ENCODE results near the gene IRAK3. TPM values are rescaled to one million over a fixed set of nuclear protein-coding genes. Genes with fewer than 3 reads are reported as not detected.

The IRAK3 gene
- total RNA-seq, 3 donors from 2014 or later, result 2.7 to 11.1 (median 7.0) TPM

DNA sequence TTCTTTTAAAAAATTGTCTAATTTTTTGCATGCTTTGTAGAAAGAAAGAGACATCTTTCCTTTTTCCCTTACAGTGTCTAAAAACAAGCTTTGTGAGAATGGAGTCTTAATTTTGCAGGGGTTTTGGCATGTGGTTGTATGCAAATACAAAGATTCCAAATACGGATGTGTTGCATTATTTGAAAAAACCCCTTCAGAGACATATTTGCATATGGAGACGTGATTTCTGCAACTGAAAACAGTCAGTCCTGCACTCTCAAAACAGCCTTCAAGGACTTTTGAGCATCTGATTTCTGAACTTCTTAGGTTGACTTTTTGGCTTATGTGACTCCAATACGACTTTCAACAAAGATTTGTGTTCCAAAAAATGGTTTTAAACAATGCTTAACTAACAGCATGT lies 7.8 kb downstream of the IRAK3 start:
- DNase-seq (no peak), ATAC-seq (peak; percentile 37)
- no peaks in the 10 kb centered on the region for H3K9me3 ChIP-seq
- H3K4me1 ChIP-seq (ENCODE audit: low read depth), result no peaks in the 10 kb centered on the region
- intact Hi-C loops (cut with DNase I, micrococcal nuclease), result no loop called here
- TF ChIP-seq, protein P1, sequence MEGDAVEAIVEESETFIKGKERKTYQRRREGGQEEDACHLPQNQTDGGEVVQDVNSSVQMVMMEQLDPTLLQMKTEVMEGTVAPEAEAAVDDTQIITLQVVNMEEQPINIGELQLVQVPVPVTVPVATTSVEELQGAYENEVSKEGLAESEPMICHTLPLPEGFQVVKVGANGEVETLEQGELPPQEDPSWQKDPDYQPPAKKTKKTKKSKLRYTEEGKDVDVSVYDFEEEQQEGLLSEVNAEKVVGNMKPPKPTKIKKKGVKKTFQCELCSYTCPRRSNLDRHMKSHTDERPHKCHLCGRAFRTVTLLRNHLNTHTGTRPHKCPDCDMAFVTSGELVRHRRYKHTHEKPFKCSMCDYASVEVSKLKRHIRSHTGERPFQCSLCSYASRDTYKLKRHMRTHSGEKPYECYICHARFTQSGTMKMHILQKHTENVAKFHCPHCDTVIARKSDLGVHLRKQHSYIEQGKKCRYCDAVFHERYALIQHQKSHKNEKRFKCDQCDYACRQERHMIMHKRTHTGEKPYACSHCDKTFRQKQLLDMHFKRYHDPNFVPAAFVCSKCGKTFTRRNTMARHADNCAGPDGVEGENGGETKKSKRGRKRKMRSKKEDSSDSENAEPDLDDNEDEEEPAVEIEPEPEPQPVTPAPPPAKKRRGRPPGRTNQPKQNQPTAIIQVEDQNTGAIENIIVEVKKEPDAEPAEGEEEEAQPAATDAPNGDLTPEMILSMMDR (IDR thresholded peaks at IDR 0.05), result no peak
- H3K36me3 ChIP-seq (ENCODE audit: low read depth), result no peaks in the 10 kb centered on the region
- no peak overlapping the region for H3K4me3 ChIP-seq

DNA sequence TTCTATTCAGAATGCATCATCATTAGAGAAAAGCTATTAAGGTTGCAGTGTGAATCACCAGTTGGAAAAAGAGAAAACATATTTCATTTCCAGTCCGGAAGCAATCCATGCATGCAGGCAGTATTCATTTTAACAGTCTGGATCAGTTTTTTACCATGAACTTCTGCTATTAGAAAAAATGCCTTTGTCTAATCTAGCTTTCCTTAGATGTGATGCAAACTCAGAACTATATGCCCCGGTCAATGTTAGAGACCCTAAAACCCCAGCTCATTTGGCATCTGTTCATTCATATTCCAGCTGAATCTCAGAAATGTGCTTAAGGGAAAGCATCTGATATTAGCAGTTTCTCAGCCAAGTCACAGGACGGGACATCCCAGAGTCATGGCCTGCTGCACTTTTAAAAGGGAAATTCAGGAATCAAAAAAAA lies 8.5 kb downstream of the IRAK3 start:
- no peaks in the 10 kb centered on the region for H3K36me3 ChIP-seq (ENCODE audit: low read depth)
- no peak for ATAC-seq
- intact Hi-C loops (cut with DNase I, micrococcal nuclease), result no loop called here
- no peak overlapping the region for H3K4me3 ChIP-seq
- no peaks in the 10 kb centered on the region for H3K9me3 ChIP-seq
- TF ChIP-seq, protein P1 (IDR thresholded peaks at IDR 0.05), result no peak
- DNase-seq, result no peak
- no peaks in the 10 kb centered on the region for H3K4me1 ChIP-seq (ENCODE audit: low read depth)

DNA sequence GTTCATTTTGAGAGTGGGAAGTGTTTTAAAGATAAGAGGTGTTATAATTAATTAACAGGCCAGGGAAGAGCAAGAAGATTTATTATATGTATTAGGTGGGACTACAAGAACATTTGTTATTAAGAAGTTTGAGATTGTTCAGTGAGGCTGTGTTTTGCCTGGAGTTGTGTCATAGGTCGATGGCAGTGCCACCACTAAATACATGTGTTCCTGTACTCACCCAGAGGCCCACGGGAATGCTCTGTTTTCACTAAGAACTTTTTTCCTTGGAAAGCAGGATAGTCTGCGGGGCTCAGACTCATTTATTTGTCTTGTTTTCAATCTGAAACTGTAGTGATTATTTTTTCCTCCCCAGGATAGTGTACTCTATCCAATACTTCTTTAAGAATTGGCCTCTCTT lies 10.1 kb downstream of the IRAK3 start:
- Histone ChIP-seq H3K9me3 (no peaks in the 10 kb centered on the region), H3K4me1 (ENCODE audit: low read depth) (no peaks in the 10 kb centered on the region), H3K4me3 (no peak overlapping the region), H3K36me3 (ENCODE audit: low read depth) (no peaks in the 10 kb centered on the region)
- ATAC-seq (no peak), DNase-seq (no peak)
- TF ChIP-seq, protein P1 (IDR thresholded peaks at IDR 0.05), result no peak
- intact Hi-C loops (cut with DNase I, micrococcal nuclease), result no loop called here

DNA sequence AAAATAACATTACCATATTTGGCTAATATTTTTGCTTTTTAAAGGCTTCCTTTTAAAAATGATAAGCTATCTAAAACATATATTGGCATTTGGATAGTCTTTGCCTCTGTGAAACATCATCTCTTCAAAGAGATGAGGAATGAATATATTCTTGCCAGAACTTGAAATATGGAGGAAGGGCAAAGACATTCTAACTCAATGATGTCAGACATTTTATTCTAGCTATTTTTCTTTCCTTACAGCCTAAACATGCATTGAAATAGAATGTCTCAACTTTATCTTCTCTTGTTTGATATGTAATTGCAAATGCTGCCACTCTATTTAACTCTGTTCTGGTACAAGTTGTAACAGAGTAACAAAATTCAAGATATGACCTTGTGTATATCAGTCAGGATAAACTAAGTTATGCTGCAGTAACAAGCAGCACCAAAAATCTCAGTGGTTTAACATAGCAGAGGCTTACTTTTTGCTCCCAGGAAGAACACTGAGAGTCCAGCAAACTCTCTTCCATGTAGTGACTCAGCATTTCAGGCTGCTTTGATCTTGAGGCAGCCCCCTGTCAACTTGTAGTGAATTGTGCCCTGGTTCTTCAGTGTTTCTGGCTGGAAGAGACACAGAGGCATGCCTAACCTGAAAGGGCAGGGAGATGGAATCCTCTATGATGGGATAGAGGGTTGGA lies 11.0 kb downstream of the IRAK3 start:
- Histone ChIP-seq H3K9me3 (no peaks in the 10 kb centered on the region), H3K4me1 (ENCODE audit: low read depth) (no peaks in the 10 kb centered on the region), H3K4me3 (no peak overlapping the region), H3K36me3 (ENCODE audit: low read depth) (no peaks in the 10 kb centered on the region)
- TF ChIP-seq, protein P1 (IDR thresholded peaks at IDR 0.05), result no peak
- intact Hi-C loops (cut with DNase I, micrococcal nuclease), result no loop called here
- ATAC-seq (no peak), DNase-seq (no peak)

DNA sequence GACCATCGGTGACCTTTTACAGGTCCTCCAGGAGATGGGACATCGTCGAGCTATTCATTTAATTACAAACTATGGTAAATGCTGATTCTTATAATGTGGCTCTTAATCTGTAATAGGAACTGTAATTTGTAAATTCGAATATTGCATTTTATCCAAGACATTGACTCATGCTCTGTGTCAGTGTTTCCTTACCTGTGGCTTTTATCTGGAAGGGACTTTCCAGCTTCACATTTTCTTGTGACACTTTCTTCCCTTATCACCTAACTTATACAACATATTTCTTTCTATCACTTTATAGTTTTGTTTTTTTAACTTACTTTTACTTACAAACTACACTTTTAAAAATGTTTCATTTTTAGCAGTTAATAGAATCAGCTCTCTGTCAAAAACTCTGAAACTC lies 14.8 kb downstream of the IRAK3 start:
- TF ChIP-seq, protein P1 (IDR thresholded peaks at IDR 0.05), result no peak
- H3K4me3 ChIP-seq, result no peak overlapping the region
- no peaks in the 10 kb centered on the region for H3K9me3 ChIP-seq
- DNase-seq (no peak), ATAC-seq (no peak)
- no peaks in the 10 kb centered on the region for H3K4me1 ChIP-seq (ENCODE audit: low read depth)
- intact Hi-C loops (cut with DNase I, micrococcal nuclease), result no loop called here
- H3K36me3 ChIP-seq (ENCODE audit: low read depth), result no peaks in the 10 kb centered on the region

DNA sequence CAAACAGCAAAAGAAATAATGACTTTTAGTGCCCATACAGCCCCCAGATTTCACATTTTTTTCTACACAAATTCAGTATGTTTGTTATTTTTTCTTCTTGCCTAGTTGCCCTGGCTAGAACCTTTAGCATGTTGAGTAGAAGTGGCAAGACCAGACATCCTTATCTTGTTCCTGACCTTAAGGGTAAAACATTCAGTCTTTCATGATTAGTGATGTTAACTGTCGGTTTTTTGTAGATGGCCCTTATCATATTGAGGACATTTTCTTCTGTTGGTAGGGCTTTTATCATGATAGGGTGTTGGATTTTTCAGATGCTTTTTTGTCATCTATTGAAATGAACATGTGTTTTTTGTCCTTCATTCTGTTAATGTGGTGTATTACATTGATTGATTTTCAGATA lies 17.1 kb downstream of the IRAK3 start:
- Histone ChIP-seq H3K4me1 (ENCODE audit: low read depth) (no peaks in the 10 kb centered on the region), H3K36me3 (ENCODE audit: low read depth) (no peaks in the 10 kb centered on the region), H3K4me3 (no peak overlapping the region), H3K9me3 (no peaks in the 10 kb centered on the region)
- DNase-seq (no peak), ATAC-seq (no peak)
- TF ChIP-seq, protein P1 (IDR thresholded peaks at IDR 0.05), result no peak
- intact Hi-C loops (cut with DNase I, micrococcal nuclease), result no loop called here

Measured in mucosa of descending colon (tissue), 3 donors.